Tibial nerve (tissue), 4 donors: ENCODE measurements around the gene TM4SF4. TPM values are rescaled to one million over a fixed set of nuclear protein-coding genes. Genes with fewer than 3 reads are reported as not detected.

Experiments used
- DNase-seq, 2 donors: peaks; one replicate each; pipeline ENCODE4 v3.0.0-alpha.2; 2019; ENCODE audit warnings: low spot score in 2 of 2
- H3K27ac ChIP-seq, 4 donors: fragments of 200-600 bp; sonication (generic) in 3 of 4; one replicate each; pipeline ENCODE4 v1.5.1; 2017 to 2019; ENCODE audit warnings: mild to moderate bottlenecking in 1 of 4
- H3K27me3 ChIP-seq, 2 donors: fragments of 200-600 bp; sonication (generic) in 1 of 2; one replicate each; pipeline versions ENCODE4 v1.5.1 to v1.6.0; 2017 to 2019
- H3K36me3 ChIP-seq, 3 donors: fragments of 200-600 bp; sonication (generic); one replicate each; pipeline ENCODE4 v1.5.1; 2018 to 2019
- H3K4me1 ChIP-seq, 4 donors: fragments of 200-600 bp; sonication (generic) in 3 of 4; one replicate each; pipeline ENCODE4 v1.5.1; 2017 to 2019
- H3K4me3 ChIP-seq, 4 donors: fragments of 200-600 bp; sonication (generic) in 3 of 4; one replicate each; pipeline ENCODE4 v1.5.1; 2017 to 2019; ENCODE audit warnings: mild to moderate bottlenecking in 1 of 4, moderate library complexity in 1 of 4
- H3K9me3 ChIP-seq, 4 donors: fragments of 200-600 bp; sonication (generic) in 3 of 4; one replicate each; pipeline ENCODE4 v1.5.1; 2017 to 2019
- EP300 ChIP-seq, 2 donors: sonication (generic); formaldehyde crosslinking; IDR thresholded peaks; one replicate each; pipeline ENCODE4 v1.6.1; 2017; ENCODE audit warnings: antibody characterized with exemption in 2 of 2, mild to moderate bottlenecking in 1 of 2
- POLR2A ChIP-seq, 2 donors: fragments of 450-650 bp; IDR thresholded peaks; one replicate each; pipeline ENCODE4 v1.6.1; 2017; ENCODE audit warnings: antibody characterized with exemption in 2 of 2, mild to moderate bottlenecking in 2 of 2, moderate library complexity in 2 of 2
- WGBS, 2 donors: methylation state at CpG; one replicate each; pipeline ENCODE4 v1.1.5; 2018; 5-methylcytosine and 5-hydroxymethylcytosine counted together
- total RNA-seq, 4 donors: library from RNA; depleted of rRNA; stranded (reverse); fragments of >200 nt; gene quantifications; one replicate each; pipeline ENCODE4 v1.1.0, GENCODE V29; 2016
- TF ChIP-seq, protein P1 (sequence below), 5 experiments: fragments of 200-600 bp in 3 of 5; fragments of 450-650 bp in 2 of 5; sonication (generic) in 3 of 5; IDR thresholded peaks; one replicate each; pipeline ENCODE4 v1.5.1; 2016 to 2019; ENCODE audit warnings: antibody characterized with exemption in 5 of 5, mild to moderate bottlenecking in 3 of 5, moderate library complexity in 2 of 5

TM4SF4 gene
- total RNA-seq, 4 donors from 2014 or later = not detected

DNA sequence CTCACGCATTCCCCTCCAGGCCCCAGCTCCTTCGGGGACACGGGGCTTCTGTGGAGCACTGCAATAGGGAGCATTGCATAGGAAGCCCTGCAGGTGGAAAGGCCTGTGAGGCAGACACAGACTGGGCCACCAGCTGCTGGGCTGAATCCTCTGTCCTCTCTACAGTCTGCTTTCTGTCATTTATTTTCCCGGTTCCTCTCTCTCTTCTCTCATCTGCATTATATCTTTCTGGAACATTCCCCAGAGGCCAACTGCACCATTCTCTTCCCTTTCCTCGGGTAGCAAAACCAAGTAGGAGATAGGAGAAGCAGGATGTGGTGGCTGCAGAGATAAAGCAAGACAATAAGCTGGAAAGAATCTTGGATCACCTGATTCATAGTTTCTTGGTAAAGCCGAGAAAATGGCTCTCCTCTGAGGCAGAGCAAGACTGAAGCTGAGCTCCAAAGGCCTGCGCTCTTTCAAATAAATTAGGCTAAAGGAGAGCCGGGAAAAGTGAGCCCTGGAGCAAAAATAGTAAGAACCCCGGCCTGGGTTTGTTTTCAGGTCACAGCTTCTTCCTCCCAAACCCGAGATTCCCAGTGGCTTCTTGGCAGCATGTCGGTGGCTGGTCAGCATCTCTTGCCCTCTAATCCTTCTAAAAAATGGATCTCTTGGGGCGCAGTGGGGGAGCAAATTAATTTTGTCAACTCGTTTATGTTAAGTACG is 5.3 kb downstream of the TM4SF4 start:
- Histone ChIP-seq H3K27ac (peak overlapping the region; percentile 2 to 83 (median 46)), H3K36me3 (no peaks in the 10 kb centered on the region), H3K27me3 (no peaks in the 10 kb centered on the region), H3K9me3 (no peaks in the 10 kb centered on the region), H3K4me3 (no peak overlapping the region), H3K4me1 (peaks cover 0 to 14% (median 3%) of the 10 kb centered on the region in 4 donors)
- TF ChIP-seq POLR2A (IDR thresholded peaks at IDR 0.05) = no peak
- TF ChIP-seq EP300 (IDR thresholded peaks at IDR 0.05) = no peak
- TF ChIP-seq, protein P1, sequence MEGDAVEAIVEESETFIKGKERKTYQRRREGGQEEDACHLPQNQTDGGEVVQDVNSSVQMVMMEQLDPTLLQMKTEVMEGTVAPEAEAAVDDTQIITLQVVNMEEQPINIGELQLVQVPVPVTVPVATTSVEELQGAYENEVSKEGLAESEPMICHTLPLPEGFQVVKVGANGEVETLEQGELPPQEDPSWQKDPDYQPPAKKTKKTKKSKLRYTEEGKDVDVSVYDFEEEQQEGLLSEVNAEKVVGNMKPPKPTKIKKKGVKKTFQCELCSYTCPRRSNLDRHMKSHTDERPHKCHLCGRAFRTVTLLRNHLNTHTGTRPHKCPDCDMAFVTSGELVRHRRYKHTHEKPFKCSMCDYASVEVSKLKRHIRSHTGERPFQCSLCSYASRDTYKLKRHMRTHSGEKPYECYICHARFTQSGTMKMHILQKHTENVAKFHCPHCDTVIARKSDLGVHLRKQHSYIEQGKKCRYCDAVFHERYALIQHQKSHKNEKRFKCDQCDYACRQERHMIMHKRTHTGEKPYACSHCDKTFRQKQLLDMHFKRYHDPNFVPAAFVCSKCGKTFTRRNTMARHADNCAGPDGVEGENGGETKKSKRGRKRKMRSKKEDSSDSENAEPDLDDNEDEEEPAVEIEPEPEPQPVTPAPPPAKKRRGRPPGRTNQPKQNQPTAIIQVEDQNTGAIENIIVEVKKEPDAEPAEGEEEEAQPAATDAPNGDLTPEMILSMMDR (IDR thresholded peaks at IDR 0.05) = no peak
- WGBS, 2 donors = 52 to 57% methylated on average over 14 of the region's 14 CpGs
- no peak for DNase-seq

DNA sequence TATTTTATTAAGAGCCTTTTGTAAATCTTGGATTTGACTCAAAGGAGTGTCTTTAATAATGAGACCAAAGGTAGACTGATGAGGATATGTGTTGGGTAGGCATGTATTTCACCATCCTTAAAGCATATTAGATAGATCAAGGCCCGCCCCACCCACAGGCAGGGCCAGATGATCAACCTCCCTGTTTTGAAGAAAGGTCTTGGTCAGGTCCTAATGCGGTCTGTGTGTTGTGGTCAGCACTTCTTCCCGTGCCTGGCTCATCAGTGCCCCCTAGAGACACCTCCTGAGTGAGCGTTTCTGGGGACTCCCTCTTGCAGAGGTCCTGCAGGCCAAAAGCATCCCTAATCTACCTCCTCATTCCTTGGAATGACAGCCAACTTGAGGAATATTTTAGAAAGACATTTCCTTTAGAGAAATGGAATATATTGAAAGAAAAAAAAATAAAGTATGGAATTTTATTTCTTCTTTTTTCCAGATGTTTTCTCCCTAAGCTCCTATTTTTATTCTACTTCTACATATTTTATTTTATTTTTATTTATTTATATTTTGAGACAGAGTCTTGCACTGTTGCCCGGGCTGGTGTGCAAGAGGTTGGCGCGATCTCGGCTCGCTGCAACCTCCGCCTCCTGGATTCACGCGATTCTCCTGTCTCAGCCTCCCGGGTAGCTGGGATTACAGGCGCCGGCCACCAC is 6.0 kb downstream of the TM4SF4 start:
- no peaks in the 10 kb centered on the region for H3K9me3 ChIP-seq
- WGBS, 2 donors = 64% methylated on average over 15 of the region's 15 CpGs
- H3K4me3 ChIP-seq = no peak overlapping the region
- H3K36me3 ChIP-seq = no peaks in the 10 kb centered on the region
- H3K27ac ChIP-seq = peak overlapping the region; percentile 2 to 83 (median 46)
- TF ChIP-seq, protein P1 (IDR thresholded peaks at IDR 0.05) = peak; percentile 62 to 86 (median 78)
- TF ChIP-seq EP300 (IDR thresholded peaks at IDR 0.05) (peak in 1 of 2 donors; percentile 50), POLR2A (IDR thresholded peaks at IDR 0.05) (no peak)
- H3K4me1 ChIP-seq = peaks cover 0 to 14% (median 3%) of the 10 kb centered on the region in 4 donors
- peak; percentile 72 to 91 for DNase-seq
- H3K27me3 ChIP-seq = no peaks in the 10 kb centered on the region

DNA sequence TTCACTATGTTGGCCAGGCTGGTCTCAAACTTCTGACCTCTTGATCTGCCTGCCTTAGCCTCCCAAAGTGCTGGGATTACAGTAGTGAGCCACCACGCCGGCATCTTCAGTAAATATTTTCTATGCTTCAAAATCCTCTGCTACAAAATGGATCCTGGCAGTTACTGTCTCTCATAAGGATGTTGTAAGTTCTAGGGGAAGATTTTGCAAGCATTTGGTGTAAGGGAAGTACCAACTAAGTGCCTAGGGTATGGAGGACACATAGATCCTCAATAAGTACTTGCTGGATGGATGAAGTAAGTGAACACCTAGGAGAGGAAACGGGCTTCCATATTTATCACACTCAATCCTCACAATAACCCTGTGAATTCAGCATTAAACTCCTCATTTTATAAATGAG is 6.6 kb downstream of the TM4SF4 start:
- no peaks in the 10 kb centered on the region for H3K9me3 ChIP-seq
- 88 to 89% methylated on average over 3 of the region's 3 CpGs for WGBS, 2 donors

DNA sequence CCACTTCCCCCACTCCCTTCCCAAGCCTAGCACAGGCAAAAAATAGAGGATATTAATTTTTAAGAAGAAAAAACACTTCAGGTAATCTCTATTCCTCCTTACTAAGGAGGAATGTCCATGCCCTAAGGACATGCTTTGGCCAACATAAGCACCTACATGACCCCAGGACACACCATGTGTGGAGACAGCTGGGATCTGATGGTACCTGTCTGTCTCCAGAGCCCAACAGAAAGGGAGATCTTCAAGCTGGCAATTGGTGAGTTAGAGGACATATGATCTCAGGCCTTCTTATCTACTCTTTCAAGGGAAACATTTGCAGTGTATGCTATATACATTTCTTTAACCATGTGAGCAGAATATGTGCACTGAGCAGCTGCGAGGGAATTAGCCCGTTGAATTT is 7.0 kb downstream of the TM4SF4 start:
- no peak overlapping the region for H3K27ac ChIP-seq
- H3K27me3 ChIP-seq = no peaks in the 10 kb centered on the region
- 80 to 83% methylated on average over 2 of the region's 2 CpGs for WGBS, 2 donors
- no peaks in the 10 kb centered on the region for H3K36me3 ChIP-seq
- H3K4me1 ChIP-seq = peaks cover 0 to 14% (median 3%) of the 10 kb centered on the region in 4 donors
- DNase-seq = no peak
- no peak for TF ChIP-seq EP300 (IDR thresholded peaks at IDR 0.05)
- TF ChIP-seq, protein P1 (IDR thresholded peaks at IDR 0.05) = no peak
- TF ChIP-seq POLR2A (IDR thresholded peaks at IDR 0.05) = no peak
- H3K9me3 ChIP-seq = no peaks in the 10 kb centered on the region
- H3K4me3 ChIP-seq = no peak overlapping the region

More for the DNA sequence above, 6.6 kb downstream of the TM4SF4 start:
- no peak for DNase-seq
- H3K27me3 ChIP-seq = no peaks in the 10 kb centered on the region
- H3K4me3 ChIP-seq = no peak overlapping the region
- TF ChIP-seq, protein P1 (IDR thresholded peaks at IDR 0.05) = no peak
- no peak for TF ChIP-seq EP300 (IDR thresholded peaks at IDR 0.05)
- no peak for TF ChIP-seq POLR2A (IDR thresholded peaks at IDR 0.05)
- H3K36me3 ChIP-seq = no peaks in the 10 kb centered on the region
- no peak overlapping the region for H3K27ac ChIP-seq
- H3K4me1 ChIP-seq = peaks cover 0 to 14% (median 3%) of the 10 kb centered on the region in 4 donors

DNA sequence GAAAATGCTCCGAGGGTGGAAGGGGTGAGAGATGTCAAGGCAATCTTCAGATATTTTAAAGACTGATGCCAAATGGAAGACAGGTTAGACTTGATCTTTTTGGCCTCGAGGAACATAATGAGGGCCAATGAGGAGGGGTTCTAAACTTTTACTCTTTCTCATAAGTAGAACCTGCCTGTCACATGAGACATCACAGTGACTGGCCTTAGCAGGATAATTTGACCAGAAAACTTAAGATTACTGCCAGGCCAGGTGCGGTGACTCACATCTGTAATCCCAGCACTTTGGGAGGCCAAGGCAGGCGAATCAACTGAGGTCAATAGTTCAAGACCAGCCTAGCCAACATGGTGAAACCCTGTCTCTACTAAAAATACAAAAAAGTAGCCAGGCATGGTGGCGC is 12.2 kb downstream of the TM4SF4 start:
- Histone ChIP-seq H3K4me1 (no peaks in the 10 kb centered on the region), H3K36me3 (no peaks in the 10 kb centered on the region), H3K9me3 (peaks cover 0 to 6% (median 0%) of the 10 kb centered on the region in 4 donors), H3K27ac (no peak overlapping the region), H3K27me3 (no peaks in the 10 kb centered on the region), H3K4me3 (no peak overlapping the region)
- no peak for DNase-seq
- WGBS, 2 donors = 77 to 80% methylated on average over 5 of the region's 5 CpGs
- TF ChIP-seq EP300 (IDR thresholded peaks at IDR 0.05) (no peak), POLR2A (IDR thresholded peaks at IDR 0.05) (no peak)
- TF ChIP-seq, protein P1 (IDR thresholded peaks at IDR 0.05) = no peak
